ENCODE results near the gene UPF2.

DNA sequence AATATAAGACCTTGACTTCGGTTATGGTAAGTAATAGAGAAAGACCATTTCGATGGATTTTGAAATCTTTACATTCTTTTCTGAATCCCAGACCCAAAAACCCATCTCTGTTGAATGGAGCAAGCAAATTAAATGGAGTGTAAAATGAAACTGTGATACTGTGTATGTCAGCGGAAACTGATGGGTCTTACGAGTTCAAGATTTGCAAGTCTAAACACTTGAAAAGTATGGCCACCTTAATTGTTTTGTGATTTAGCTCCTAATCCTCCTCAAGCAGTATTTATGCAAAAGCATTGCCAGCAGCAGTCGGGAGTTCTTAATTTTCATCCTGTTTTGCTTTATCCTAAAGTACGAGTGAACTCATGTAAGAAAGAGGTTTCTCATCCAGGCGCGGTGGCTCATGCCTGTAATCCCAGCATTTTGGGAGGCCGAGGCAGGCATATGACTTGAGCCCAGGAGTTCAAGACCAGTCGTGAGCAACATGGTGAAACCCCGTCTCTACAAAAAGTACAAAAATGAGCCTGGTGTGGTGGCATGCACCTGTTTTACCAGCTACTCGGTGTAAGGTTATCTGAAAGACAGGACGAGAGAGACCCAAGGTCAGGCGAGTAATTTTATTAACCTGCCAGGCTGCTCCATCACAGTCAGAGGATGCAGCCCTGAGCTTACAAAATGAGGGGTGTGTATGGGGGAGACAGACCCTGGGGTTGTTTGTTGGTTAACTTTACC lies 20.3 kb upstream of the UPF2 start:
- TF ChIP-seq CTCF (IDR thresholded peaks at IDR 0.05) = no peak
- TF ChIP-seq POLR2A (IDR thresholded peaks at IDR 0.05) = no peak

Measured in lower leg skin (tissue), 3 donors.